Coronary artery (tissue), 2 donors: ENCODE data around the gene IPCEF1.

Experiments used
- DNase-seq: peaks from one replicate; pipeline ENCODE4 v3.0.0-alpha.2; 2017; ENCODE audit warnings: low spot score
- H3K27ac ChIP-seq, 2 donors: fragments of 200-600 bp; sonication (generic); one replicate each; pipeline ENCODE4 v1.5.1; 2016 to 2019
- H3K4me3 ChIP-seq: fragments of 200-600 bp; sonication (generic); 2 replicates; pipeline ENCODE4 v1.5.1; 2016; ENCODE audit warnings: mild to moderate bottlenecking, moderate library complexity
- CTCF ChIP-seq: fragments of 200-600 bp; sonication (generic); IDR thresholded peaks from one replicate; pipeline ENCODE4 v1.5.1; 2019; ENCODE audit warnings: antibody characterized with exemption

The IPCEF1 gene

DNA sequence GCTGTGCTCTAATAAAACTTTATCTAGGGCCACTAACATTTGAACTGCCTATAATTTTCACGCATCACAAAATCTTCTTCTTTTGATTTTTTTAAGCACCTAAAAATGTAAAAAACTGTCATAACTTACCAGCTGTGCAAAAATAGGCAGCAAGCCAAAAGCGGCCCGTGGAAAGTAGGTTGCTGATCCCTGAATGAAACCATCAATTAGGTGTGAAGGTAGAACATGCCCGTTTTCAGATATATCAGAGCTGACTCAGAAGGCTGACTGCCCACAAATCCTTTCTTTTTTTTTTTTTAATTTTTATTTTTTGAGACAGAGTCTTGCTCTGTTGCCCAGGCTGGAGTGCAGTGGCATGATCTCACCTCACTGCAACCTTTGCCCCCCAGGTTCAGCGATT lies 4.9 kb upstream of the IPCEF1 start:
- H3K4me3 ChIP-seq: no peak overlapping the region
- no peak overlapping the region for H3K27ac ChIP-seq
- no peak for TF ChIP-seq CTCF
- DNase-seq: no peak

DNA sequence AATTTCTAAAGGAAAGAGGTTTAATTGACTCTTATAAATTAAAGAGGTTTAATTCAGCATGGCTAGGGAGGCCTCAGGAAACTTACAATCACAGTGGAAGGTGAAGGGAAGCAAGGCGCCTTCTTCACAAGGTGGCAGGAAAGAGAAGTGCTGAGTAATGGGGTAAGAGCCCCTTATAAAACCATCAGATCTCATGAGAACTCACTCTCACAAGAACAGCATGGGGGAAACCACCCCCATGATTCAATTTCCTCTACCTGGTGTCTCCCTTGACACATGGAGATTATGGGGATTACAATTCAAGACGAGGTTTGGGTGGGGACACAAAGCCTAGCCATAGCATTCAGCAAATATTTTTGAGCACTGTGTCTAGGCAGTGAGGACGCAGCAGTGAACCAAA lies 3.9 kb upstream of the IPCEF1 start:
- TF ChIP-seq CTCF: no peak
- Histone ChIP-seq H3K4me3 (no peak overlapping the region), H3K27ac (no peak overlapping the region)
- DNase-seq: no peak

GRCh38 chr6:154359679-154360078 lies 3.1 kb upstream of the IPCEF1 start:
- no peak for TF ChIP-seq CTCF

GRCh38 chr6:154359161-154359574 lies 2.6 kb upstream of the IPCEF1 start:
- DNase-seq: no peak
- TF ChIP-seq CTCF: no peak
- Histone ChIP-seq H3K27ac (no peak overlapping the region), H3K4me3 (peak overlapping the region; percentile 55)

More at GRCh38 chr6:154359679-154360078, 3.1 kb upstream of the IPCEF1 start:
- Histone ChIP-seq H3K27ac (no peak overlapping the region), H3K4me3 (no peak overlapping the region)
- DNase-seq: no peak

DNA sequence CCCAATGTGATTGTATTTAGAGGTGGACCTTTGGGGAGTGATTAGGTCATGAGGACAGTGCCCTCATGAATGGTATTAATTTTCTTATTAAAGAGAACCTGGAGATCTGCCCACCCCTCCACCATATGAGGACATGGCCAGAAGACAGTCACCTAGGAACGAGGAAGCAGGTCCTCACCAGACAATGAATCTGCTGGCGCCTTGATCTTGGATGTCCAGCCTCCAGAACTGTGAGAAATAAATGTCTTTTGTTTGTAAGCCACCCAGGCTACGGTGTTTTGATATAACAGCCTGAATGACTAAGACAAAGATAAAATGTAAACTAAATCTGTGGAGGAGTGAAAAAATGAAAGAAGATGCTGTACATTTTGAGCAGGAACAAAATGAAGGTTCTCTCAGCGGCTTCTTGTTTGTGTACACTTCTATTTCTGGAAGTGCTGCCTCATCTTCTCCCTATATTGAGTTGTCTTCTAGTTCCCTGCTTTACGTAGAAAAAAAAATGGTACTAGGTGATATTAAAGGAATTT lies 1.5 kb upstream of the IPCEF1 start:
- DNase-seq: no peak
- TF ChIP-seq CTCF: no peak
- no peak overlapping the region for H3K27ac ChIP-seq
- no peak overlapping the region for H3K4me3 ChIP-seq

GRCh38 chr6:154356113-154356512 lies 490 bp downstream of the IPCEF1 start:
- no peak overlapping the region for H3K4me3 ChIP-seq
- DNase-seq: no peak
- no peak for TF ChIP-seq CTCF
- H3K27ac ChIP-seq: peak overlapping the region in 1 of 2 donors; percentile 28

- no peak for TF ChIP-seq CTCF
- Histone ChIP-seq H3K27ac (no peak overlapping the region), H3K4me3 (no peak overlapping the region)
- no peak for DNase-seq
Observed at GRCh38 chr6:154354265-154354777, 2.3 kb downstream of the IPCEF1 start.
